HUDEP-2 (cell line): ENCODE results near the gene RFLNA.

Experiments
- DNase-seq, 76 experiments: peaks; one replicate each; lab custom pipeline; 2025; ENCODE audit not compliant: unreplicated experiment in 76 of 76; lab: John Stamatoyannopoulos, UW

RFLNA gene

GRCh38 chr12:124302807-124303578 lies 8.1 kb downstream of the RFLNA start:
- no peak for DNase-seq

- no peak for DNase-seq
Observed at GRCh38 chr12:124303579-124304313, 8.9 kb downstream of the RFLNA start.

- no peak for DNase-seq
Observed at GRCh38 chr12:124304314-124304790, 9.5 kb downstream of the RFLNA start.

- no peak for DNase-seq
Observed at GRCh38 chr12:124305136-124305535, 10.2 kb downstream of the RFLNA start.

- no peak for DNase-seq
Observed at GRCh38 chr12:124305776-124306685, 11.1 kb downstream of the RFLNA start.

- no peak for DNase-seq
Observed at GRCh38 chr12:124306686-124307555, 12.0 kb downstream of the RFLNA start.

- DNase-seq, result no peak
Observed at GRCh38 chr12:124307556-124307825, 12.6 kb downstream of the RFLNA start.

- DNase-seq, result no peak
Observed at GRCh38 chr12:124308741-124309140, 13.8 kb downstream of the RFLNA start.

- no peak for DNase-seq
Observed at GRCh38 chr12:124309231-124309630, 14.3 kb downstream of the RFLNA start.

- DNase-seq, result no peak
Observed at GRCh38 chr12:124309744-124310143, 14.9 kb downstream of the RFLNA start.

- DNase-seq, result no peak
Observed at GRCh38 chr12:124310178-124310577, 15.3 kb downstream of the RFLNA start.

- DNase-seq, result no peak
Observed at GRCh38 chr12:124310785-124311184, 15.9 kb downstream of the RFLNA start.

- DNase-seq, result no peak
Observed at GRCh38 chr12:124311292-124312109, 16.6 kb downstream of the RFLNA start.

GRCh38 chr12:124312601-124313000 lies 17.7 kb downstream of the RFLNA start:
- no peak for DNase-seq

GRCh38 chr12:124314207-124314606 lies 19.3 kb downstream of the RFLNA start:
- DNase-seq, result no peak

GRCh38 chr12:124314766-124315165 lies 19.9 kb downstream of the RFLNA start:
- no peak for DNase-seq

- no peak for DNase-seq
Observed at GRCh38 chr12:124315372-124316044, 20.6 kb downstream of the RFLNA start.

- DNase-seq, result no peak
Observed at GRCh38 chr12:124316257-124316900, 21.5 kb downstream of the RFLNA start.
